ENCODE data around the gene SCLT1.

The SCLT1 gene

GRCh38 chr4:128942607-128943006, 150.7 kb downstream of the SCLT1 start:
- H3K27ac ChIP-seq (ENCODE audit: low read depth, low read length), result no peak overlapping the region
- H2BK12ac ChIP-seq (ENCODE audit: low read length), result no peak overlapping the region
- H2AFZ ChIP-seq (ENCODE audit: insufficient read depth, low read length, poor library complexity), result no peak overlapping the region
- no peak overlapping the region for H4K12ac ChIP-seq (ENCODE audit: low read depth, low read length)
- no peak overlapping the region for H2BK120ac ChIP-seq (ENCODE audit: insufficient read depth, low read length, poor library complexity)
- no peaks in the 10 kb centered on the region for H3K79me1 ChIP-seq (ENCODE audit: low read length)
- no peak overlapping the region for H2BK5ac ChIP-seq (ENCODE audit: low read depth, low read length, poor library complexity)
- no peaks in the 10 kb centered on the region for H3K36me3 ChIP-seq (ENCODE audit: control insufficient read depth in 1 of 2, insufficient read depth in 2 of 2, low read length in 2 of 2)
- no peak overlapping the region for H3K4ac ChIP-seq (ENCODE audit: low read depth, low read length)
- no peak overlapping the region for H3K4me3 ChIP-seq (ENCODE audit: low read depth, low read length)
- no peaks in the 10 kb centered on the region for H3K27me3 ChIP-seq (ENCODE audit: insufficient read depth, low read length)
- no peak overlapping the region for H3K4me2 ChIP-seq (ENCODE audit: low read length)
- no peaks in the 10 kb centered on the region for H3K9me3 ChIP-seq (ENCODE audit: insufficient read depth, low read depth, low read length)
- no peak overlapping the region for H3K23ac ChIP-seq (ENCODE audit: low read length)
- H4K91ac ChIP-seq (ENCODE audit: low read depth, low read length), result no peak overlapping the region
- no peaks in the 10 kb centered on the region for H3K4me1 ChIP-seq (ENCODE audit: control insufficient read depth in 1 of 2, insufficient read depth in 2 of 2, low read length in 2 of 2)
- WGBS (ENCODE audit: extremely low coverage, insufficient coverage, insufficient read length), result no CpG with 5 or more reads among the region's 1 CpG
- no peak overlapping the region for H3K9ac ChIP-seq (ENCODE audit: low read length)
- no peak overlapping the region for H3K18ac ChIP-seq (ENCODE audit: low read length)
- H3K79me2 ChIP-seq (ENCODE audit: control insufficient read depth, insufficient read depth, low read length, poor library complexity), result no peaks in the 10 kb centered on the region
- no peak for DNase-seq
- no peak overlapping the region for H3K14ac ChIP-seq (ENCODE audit: low read length)
- H4K8ac ChIP-seq (ENCODE audit: low read depth, low read length), result no peak overlapping the region
- no peak overlapping the region for H2AK5ac ChIP-seq (ENCODE audit: low read length)

GRCh38 chr4:128940971-128941370, 152.4 kb downstream of the SCLT1 start:
- H3K27me3 ChIP-seq (ENCODE audit: insufficient read depth, low read length), result no peaks in the 10 kb centered on the region
- no peak overlapping the region for H3K4ac ChIP-seq (ENCODE audit: low read depth, low read length)
- H3K27ac ChIP-seq (ENCODE audit: low read depth, low read length), result no peak overlapping the region
- no peak overlapping the region for H3K18ac ChIP-seq (ENCODE audit: low read length)
- H3K79me1 ChIP-seq (ENCODE audit: low read length), result no peaks in the 10 kb centered on the region
- no peak for DNase-seq
- H2BK120ac ChIP-seq (ENCODE audit: insufficient read depth, low read length, poor library complexity), result no peak overlapping the region
- H3K4me1 ChIP-seq (ENCODE audit: control insufficient read depth in 1 of 2, insufficient read depth in 2 of 2, low read length in 2 of 2), result no peaks in the 10 kb centered on the region
- H2AFZ ChIP-seq (ENCODE audit: insufficient read depth, low read length, poor library complexity), result no peak overlapping the region
- H3K14ac ChIP-seq (ENCODE audit: low read length), result no peak overlapping the region
- no peak overlapping the region for H3K4me2 ChIP-seq (ENCODE audit: low read length)
- H4K12ac ChIP-seq (ENCODE audit: low read depth, low read length), result no peak overlapping the region
- no peak overlapping the region for H2BK12ac ChIP-seq (ENCODE audit: low read length)
- H4K8ac ChIP-seq (ENCODE audit: low read depth, low read length), result no peak overlapping the region
- H3K4me3 ChIP-seq (ENCODE audit: low read depth, low read length), result no peak overlapping the region
- no peaks in the 10 kb centered on the region for H3K9me3 ChIP-seq (ENCODE audit: insufficient read depth, low read depth, low read length)
- H3K23ac ChIP-seq (ENCODE audit: low read length), result no peak overlapping the region
- H4K91ac ChIP-seq (ENCODE audit: low read depth, low read length), result no peak overlapping the region
- no peaks in the 10 kb centered on the region for H3K36me3 ChIP-seq (ENCODE audit: control insufficient read depth in 1 of 2, insufficient read depth in 2 of 2, low read length in 2 of 2)
- H3K9ac ChIP-seq (ENCODE audit: low read length), result no peak overlapping the region
- no peaks in the 10 kb centered on the region for H3K79me2 ChIP-seq (ENCODE audit: control insufficient read depth, insufficient read depth, low read length, poor library complexity)
- no peak overlapping the region for H2BK5ac ChIP-seq (ENCODE audit: low read depth, low read length, poor library complexity)
- WGBS (ENCODE audit: extremely low coverage, insufficient coverage, insufficient read length), result no CpG with 5 or more reads among the region's 2 CpGs
- H2AK5ac ChIP-seq (ENCODE audit: low read length), result no peak overlapping the region

GRCh38 chr4:128930051-128930450, 163.3 kb downstream of the SCLT1 start:
- Histone ChIP-seq H2BK120ac (ENCODE audit: insufficient read depth, low read length, poor library complexity) (no peak overlapping the region), H4K8ac (ENCODE audit: low read depth, low read length) (no peak overlapping the region), H3K18ac (ENCODE audit: low read length) (no peak overlapping the region), H3K4ac (ENCODE audit: low read depth, low read length) (no peak overlapping the region), H4K12ac (ENCODE audit: low read depth, low read length) (no peak overlapping the region), H2BK5ac (ENCODE audit: low read depth, low read length, poor library complexity) (no peak overlapping the region), H2BK12ac (ENCODE audit: low read length) (no peak overlapping the region), H3K27me3 (ENCODE audit: insufficient read depth, low read length) (no peaks in the 10 kb centered on the region), H2AFZ (ENCODE audit: insufficient read depth, low read length, poor library complexity) (no peak overlapping the region), H3K9ac (ENCODE audit: low read length) (no peak overlapping the region), H3K79me1 (ENCODE audit: low read length) (no peaks in the 10 kb centered on the region), H3K4me2 (ENCODE audit: low read length) (no peak overlapping the region), H3K36me3 (ENCODE audit: control insufficient read depth in 1 of 2, insufficient read depth in 2 of 2, low read length in 2 of 2) (no peaks in the 10 kb centered on the region), H3K4me3 (ENCODE audit: low read depth, low read length) (no peak overlapping the region), H4K91ac (ENCODE audit: low read depth, low read length) (no peak overlapping the region), H3K79me2 (ENCODE audit: control insufficient read depth, insufficient read depth, low read length, poor library complexity) (no peaks in the 10 kb centered on the region), H3K9me3 (ENCODE audit: insufficient read depth, low read depth, low read length) (no peaks in the 10 kb centered on the region), H3K23ac (ENCODE audit: low read length) (no peak overlapping the region), H3K14ac (ENCODE audit: low read length) (no peak overlapping the region), H3K4me1 (ENCODE audit: control insufficient read depth in 1 of 2, insufficient read depth in 2 of 2, low read length in 2 of 2) (no peaks in the 10 kb centered on the region), H3K27ac (ENCODE audit: low read depth, low read length) (no peak overlapping the region), H2AK5ac (ENCODE audit: low read length) (no peak overlapping the region)
- no CpG with 5 or more reads among the region's 3 CpGs for WGBS (ENCODE audit: extremely low coverage, insufficient coverage, insufficient read length)
- DNase-seq, result no peak

GRCh38 chr4:128924951-128925350, 168.4 kb downstream of the SCLT1 start:
- H2AK5ac ChIP-seq (ENCODE audit: low read length), result no peak overlapping the region
- no peak overlapping the region for H4K91ac ChIP-seq (ENCODE audit: low read depth, low read length)
- no peak overlapping the region for H2BK120ac ChIP-seq (ENCODE audit: insufficient read depth, low read length, poor library complexity)
- H4K12ac ChIP-seq (ENCODE audit: low read depth, low read length), result no peak overlapping the region
- H3K4me1 ChIP-seq (ENCODE audit: control insufficient read depth in 1 of 2, insufficient read depth in 2 of 2, low read length in 2 of 2), result no peaks in the 10 kb centered on the region
- no peak overlapping the region for H3K4me2 ChIP-seq (ENCODE audit: low read length)
- no peaks in the 10 kb centered on the region for H3K79me2 ChIP-seq (ENCODE audit: control insufficient read depth, insufficient read depth, low read length, poor library complexity)
- H3K4me3 ChIP-seq (ENCODE audit: low read depth, low read length), result no peak overlapping the region
- H3K4ac ChIP-seq (ENCODE audit: low read depth, low read length), result no peak overlapping the region
- H4K8ac ChIP-seq (ENCODE audit: low read depth, low read length), result no peak overlapping the region
- H3K27me3 ChIP-seq (ENCODE audit: insufficient read depth, low read length), result no peaks in the 10 kb centered on the region
- no peak for DNase-seq
- no peak overlapping the region for H3K27ac ChIP-seq (ENCODE audit: low read depth, low read length)
- no peak overlapping the region for H2BK5ac ChIP-seq (ENCODE audit: low read depth, low read length, poor library complexity)
- H3K9ac ChIP-seq (ENCODE audit: low read length), result no peak overlapping the region
- WGBS (ENCODE audit: extremely low coverage, insufficient coverage, insufficient read length), result no CpG with 5 or more reads among the region's 5 CpGs
- H3K23ac ChIP-seq (ENCODE audit: low read length), result no peak overlapping the region
- H2BK12ac ChIP-seq (ENCODE audit: low read length), result no peak overlapping the region
- H3K79me1 ChIP-seq (ENCODE audit: low read length), result no peaks in the 10 kb centered on the region
- no peak overlapping the region for H3K14ac ChIP-seq (ENCODE audit: low read length)
- H3K9me3 ChIP-seq (ENCODE audit: insufficient read depth, low read depth, low read length), result no peaks in the 10 kb centered on the region
- H2AFZ ChIP-seq (ENCODE audit: insufficient read depth, low read length, poor library complexity), result no peak overlapping the region
- no peak overlapping the region for H3K18ac ChIP-seq (ENCODE audit: low read length)
- no peaks in the 10 kb centered on the region for H3K36me3 ChIP-seq (ENCODE audit: control insufficient read depth in 1 of 2, insufficient read depth in 2 of 2, low read length in 2 of 2)

Measured in trophoblast cell (in vitro differentiated cells and primary cell).